ENCODE data around the gene SWI5. TPM values are rescaled to one million over a fixed set of nuclear protein-coding genes. Genes with fewer than 3 reads are reported as not detected.
A peak's percentile ranks its signal among the peaks of the same experiment; 100 is the strongest.

SWI5 gene
- total and polyA plus RNA-seq, 9 of the 15 experiments (the other 6 are each of a cell fraction or from before 2014, with no cell fraction given), result 62.8 to 133 (median 95.9) TPM

- TF ChIP-seq, protein P1, sequence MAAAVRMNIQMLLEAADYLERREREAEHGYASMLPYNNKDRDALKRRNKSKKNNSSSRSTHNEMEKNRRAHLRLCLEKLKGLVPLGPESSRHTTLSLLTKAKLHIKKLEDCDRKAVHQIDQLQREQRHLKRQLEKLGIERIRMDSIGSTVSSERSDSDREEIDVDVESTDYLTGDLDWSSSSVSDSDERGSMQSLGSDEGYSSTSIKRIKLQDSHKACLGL (CRISPR knock-in tag; IDR thresholded peaks at IDR 0.05; ENCODE audit: borderline replicate concordance, poor library complexity, severe bottlenecking), result no peak
- TF ChIP-seq PTTG1 (tag; IDR thresholded peaks at IDR 0.05; ENCODE audit: low read depth) (no peak), ATF3 (IDR thresholded peaks at IDR 0.05) (no peak), ATF3 (CRISPR knock-in tag; conservative IDR thresholded peaks at IDR 0.05) (no peak), ZNF282 (CRISPR knock-in tag; IDR thresholded peaks at IDR 0.05) (no peak), ZNF830 (CRISPR knock-in tag; IDR thresholded peaks at IDR 0.05) (no peak), NR3C1 (CRISPR knock-in tag; IDR thresholded peaks at IDR 0.05) (no peak), TBL1XR1 (IDR thresholded peaks at IDR 0.05; ENCODE audit: low read length in 2 of 2) (peak in 1 of 2 experiments; percentile 38; a peak in 1 of 4 replicates), RBM25 (IDR thresholded peaks at IDR 0.05; ENCODE audit: low read depth, low read length, severe bottlenecking) (no peak), EGR1 (conservative IDR thresholded peaks at IDR 0.05) (no peak), SPI1 (IDR thresholded peaks at IDR 0.05; ENCODE audit: borderline replicate concordance, low read depth, low read length) (no peak), PCBP2 (IDR thresholded peaks at IDR 0.05; ENCODE audit: low read depth, low read length, poor library complexity, severe bottlenecking) (no peak), ZBTB2 (IDR thresholded peaks at IDR 0.05) (no peak), ZBTB9 (CRISPR knock-in tag; IDR thresholded peaks at IDR 0.05) (0 out of 2 replicates have a peak, but pooled peaks have one; percentile 12), MECOM (CRISPR knock-in tag; IDR thresholded peaks at IDR 0.05) (no peak), MAFF (IDR thresholded peaks at IDR 0.05; ENCODE audit: low read length) (no peak), SREBF1 (IDR thresholded peaks at IDR 0.05; ENCODE audit: borderline replicate concordance, low read depth, low read length) (0 out of 2 replicates have a peak, but pooled peaks have one; percentile 31), ZFP1 (CRISPR knock-in tag; IDR thresholded peaks at IDR 0.05) (no peak), ZNF696 (CRISPR knock-in tag; conservative IDR thresholded peaks at IDR 0.05) (no peak), CREM (IDR thresholded peaks at IDR 0.05; ENCODE audit: low read depth) (no peak)
- TF ChIP-seq, protein P2, sequence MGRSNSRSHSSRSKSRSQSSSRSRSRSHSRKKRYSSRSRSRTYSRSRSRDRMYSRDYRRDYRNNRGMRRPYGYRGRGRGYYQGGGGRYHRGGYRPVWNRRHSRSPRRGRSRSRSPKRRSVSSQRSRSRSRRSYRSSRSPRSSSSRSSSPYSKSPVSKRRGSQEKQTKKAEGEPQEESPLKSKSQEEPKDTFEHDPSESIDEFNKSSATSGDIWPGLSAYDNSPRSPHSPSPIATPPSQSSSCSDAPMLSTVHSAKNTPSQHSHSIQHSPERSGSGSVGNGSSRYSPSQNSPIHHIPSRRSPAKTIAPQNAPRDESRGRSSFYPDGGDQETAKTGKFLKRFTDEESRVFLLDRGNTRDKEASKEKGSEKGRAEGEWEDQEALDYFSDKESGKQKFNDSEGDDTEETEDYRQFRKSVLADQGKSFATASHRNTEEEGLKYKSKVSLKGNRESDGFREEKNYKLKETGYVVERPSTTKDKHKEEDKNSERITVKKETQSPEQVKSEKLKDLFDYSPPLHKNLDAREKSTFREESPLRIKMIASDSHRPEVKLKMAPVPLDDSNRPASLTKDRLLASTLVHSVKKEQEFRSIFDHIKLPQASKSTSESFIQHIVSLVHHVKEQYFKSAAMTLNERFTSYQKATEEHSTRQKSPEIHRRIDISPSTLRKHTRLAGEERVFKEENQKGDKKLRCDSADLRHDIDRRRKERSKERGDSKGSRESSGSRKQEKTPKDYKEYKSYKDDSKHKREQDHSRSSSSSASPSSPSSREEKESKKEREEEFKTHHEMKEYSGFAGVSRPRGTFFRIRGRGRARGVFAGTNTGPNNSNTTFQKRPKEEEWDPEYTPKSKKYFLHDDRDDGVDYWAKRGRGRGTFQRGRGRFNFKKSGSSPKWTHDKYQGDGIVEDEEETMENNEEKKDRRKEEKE (IDR thresholded peaks at IDR 0.05; ENCODE audit: borderline replicate concordance in 1 of 2, control insufficient read depth in 1 of 2, low read depth in 2 of 2, low read length in 1 of 2), result no peak
Measured at GRCh38 chr9:128276574-128277270, 646 bp downstream of the SWI5 start (continued).
